ENCODE measurements around the gene ATF1. TPM values are rescaled to one million over a fixed set of nuclear protein-coding genes. Genes with fewer than 3 reads are reported as not detected.

Gene ATF1
- total RNA-seq, 4 donors from 2014 or later: 14.9 to 24.9 (median 20.5) TPM

Other genes with a start within 250 kb of the ATF1 start
- 1 to 10 TPM in 1 of 4 donors, not detected in 3; 1.4 TPM for gene TMPRSS12, start 78.8 kb downstream of the ATF1 start, total RNA-seq
- gene HIGD1C, start 188.4 kb downstream of the ATF1 start, total RNA-seq: not detected